PC-3 (cell line): ENCODE results near the gene WFS1. TPM values are rescaled to one million over a fixed set of nuclear protein-coding genes. Genes with fewer than 3 reads are reported as not detected.

Source experiments
- ATAC-seq: fragments of 200-7000 bp; cut with Tn5 transposase; 2 replicates; pipeline ENCODE4 v1.9.1; 2020; ENCODE audit warnings: mild to moderate bottlenecking, moderate library complexity
- BruUV-seq: library from RNA; stranded (reverse); fragments of 400-500 nt; replicated peaks from 2 replicates; lab custom pipeline; 2021; lab: Mats Ljungman, UMichigan
- CTCF ChIA-PET: fragments of 300-600 bp; sonication (Branson Sonifier 250); formaldehyde crosslinking; loops from one replicate; lab custom pipeline; 2022; ENCODE audit warnings: antibody characterized with exemption; lab: Charles Lee
- POLR2A ChIA-PET: fragments of 300-600 bp; sonication (Branson Sonifier 250); formaldehyde crosslinking; loops from one replicate; lab custom pipeline; 2022; ENCODE audit warnings: antibody characterized with exemption; ENCODE audit not compliant: unreplicated experiment; lab: Charles Lee
- DNase-seq: peaks from one replicate; pipeline ENCODE4 v3.0.0-alpha.2; 2015
- H2AFZ ChIP-seq: fragments of 300-600 bp; sonication (generic); 2 replicates; pipeline ENCODE4 v1.6.0; 2016; ENCODE audit warnings: antibody characterized with exemption, low read length
- H3F3A ChIP-seq: fragments of 300-600 bp; sonication (generic); one replicate; pipeline ENCODE4 v1.6.0; 2017; ENCODE audit warnings: antibody characterized with exemption, low read length, control low read depth, mild to moderate bottlenecking; ENCODE audit not compliant: unreplicated experiment
- H3K27ac ChIP-seq: fragments of 300-600 bp; sonication (generic); 2 replicates; pipeline ENCODE4 v1.5.1; 2016; ENCODE audit warnings: mild to moderate bottlenecking, low read length
- H3K27me3 ChIP-seq: fragments of 300-600 bp; sonication (generic); 2 replicates; pipeline ENCODE4 v1.6.1; 2016; ENCODE audit warnings: low read length, mixed read lengths
- H3K36me3 ChIP-seq: fragments of 300-600 bp; sonication (generic); 2 replicates; pipeline ENCODE4 v1.6.1; 2016; ENCODE audit warnings: low read depth, mixed run types, low read length, mixed read lengths
- H3K4me1 ChIP-seq: fragments of 300-600 bp; sonication (generic); 2 replicates; pipeline ENCODE4 v1.5.1; 2016; ENCODE audit warnings: low read length; ENCODE audit not compliant: insufficient read depth
- H3K4me2 ChIP-seq: fragments of 300-600 bp; sonication (generic); 2 replicates; pipeline ENCODE4 v1.6.0; 2016; ENCODE audit warnings: low read length
- H3K4me3 ChIP-seq: fragments of 300-600 bp; sonication (generic); 2 replicates; pipeline ENCODE4 v1.5.1; 2016; ENCODE audit warnings: mild to moderate bottlenecking, low read length, mixed read lengths
- H3K79me2 ChIP-seq: fragments of 300-600 bp; sonication (generic); 2 replicates; pipeline ENCODE4 v1.6.1; 2017; ENCODE audit warnings: low read length, mixed read lengths
- H3K9ac ChIP-seq: fragments of 300-600 bp; sonication (generic); 2 replicates; pipeline ENCODE4 v1.6.0; 2016; ENCODE audit warnings: mild to moderate bottlenecking, low read length
- H3K9me2 ChIP-seq: fragments of 300-600 bp; sonication (generic); replicated peaks from 2 replicates; pipeline ENCODE4 v1.6.1; 2016; ENCODE audit warnings: mixed run types, low read length, mixed read lengths
- H3K9me3 ChIP-seq: fragments of 300-600 bp; sonication (generic); 2 replicates; pipeline ENCODE4 v1.6.1; 2016; ENCODE audit warnings: low read length, mixed read lengths
- H4K20me1 ChIP-seq: fragments of 300-600 bp; sonication (generic); 2 replicates; pipeline ENCODE4 v1.6.1; 2016; ENCODE audit warnings: low read length, mixed read lengths
- CTCF ChIP-seq: fragments of 300-600 bp; sonication (generic); conservative IDR thresholded peaks from 2 replicates; pipeline ENCODE4 v1.5.1; 2017; ENCODE audit warnings: antibody characterized with exemption, low read depth, mild to moderate bottlenecking, low read length
- EZH2 ChIP-seq: fragments of 300-600 bp; sonication (generic); IDR thresholded peaks from one replicate; pipeline ENCODE4 v1.6.1; 2017; ENCODE audit warnings: antibody characterized with exemption, mild to moderate bottlenecking, low read length; ENCODE audit not compliant: unreplicated experiment
- EZH2phosphoT487 ChIP-seq: fragments of 300-600 bp; sonication (generic); IDR thresholded peaks from 2 replicates; pipeline ENCODE4 v1.6.1; 2018; ENCODE audit warnings: mild to moderate bottlenecking, antibody characterized with exemption, low read length, borderline replicate concordance
- intact Hi-C: fragments of 100-400 bp; cut with micrococcal nuclease; formaldehyde crosslinking; loops from 2 replicates; pipeline ENCODE4 v1.9.0; 2023
- total RNA-seq: library from RNA; depleted of rRNA; stranded (reverse); fragments of >200 nt; gene quantifications from 2 replicates; pipeline ENCODE4 v1.2.3, GENCODE V29; 2014

Gene WFS1
- total RNA-seq, 1 experiment from 2014 or later = 35.7 TPM

- Histone ChIP-seq H4K20me1 (no peaks in the 10 kb centered on the region), H3K4me3 (no peak overlapping the region), H3K9ac (no peak overlapping the region), H2AFZ (no peak overlapping the region), H3K9me3 (no peaks in the 10 kb centered on the region), H3K9me2 (no peaks in the 10 kb centered on the region), H3K4me2 (no peak overlapping the region), H3K27me3 (no peaks in the 10 kb centered on the region), H3K79me2 (no peaks in the 10 kb centered on the region), H3F3A (no peaks in the 10 kb centered on the region), H3K27ac (no peak overlapping the region), H3K4me1 (no peaks in the 10 kb centered on the region), H3K36me3 (no peaks in the 10 kb centered on the region)
- no peak for TF ChIP-seq EZH2
- TF ChIP-seq EZH2phosphoT487 = no peak
- TF ChIP-seq CTCF = no peak
- POLR2A ChIA-PET = no interaction called here
- intact Hi-C loops = loop anchor here (1.0 kb wide), 1 partner anchor 50 kb away; no protein-coding TSS in a partner anchor
- BruUV-seq = no TSS peak
- ATAC-seq (no peak), DNase-seq (no peak)
- CTCF ChIA-PET = interaction anchor here (0.6 to 2.1 kb wide), 2 partner anchors 82 to 430 kb away, joined by 5 to 10 read pairs; no protein-coding TSS in a partner anchor
Measured at GRCh38 chr4:6332669-6333050, 63.0 kb downstream of the WFS1 start.

- H3K27ac ChIP-seq = no peak overlapping the region
- DNase-seq = peak; percentile 28
- intact Hi-C loops = no loop called here
- no peaks in the 10 kb centered on the region for H3K9me3 ChIP-seq
- no peaks in the 10 kb centered on the region for H4K20me1 ChIP-seq
- no peaks in the 10 kb centered on the region for H3K9me2 ChIP-seq
- no peaks in the 10 kb centered on the region for H3K79me2 ChIP-seq
- no peaks in the 10 kb centered on the region for H3K4me1 ChIP-seq
- CTCF ChIA-PET = interaction anchor here (0.6 kb wide), 1 partner anchor 430 kb away, joined by 5 read pairs; no protein-coding TSS in a partner anchor
- POLR2A ChIA-PET = no interaction called here
- no peak overlapping the region for H3K4me2 ChIP-seq
- H2AFZ ChIP-seq = no peak overlapping the region
- no TSS peak for BruUV-seq
- H3K27me3 ChIP-seq = no peaks in the 10 kb centered on the region
- no peak overlapping the region for H3K4me3 ChIP-seq
- no peak for ATAC-seq
- H3K36me3 ChIP-seq = no peaks in the 10 kb centered on the region
- no peaks in the 10 kb centered on the region for H3F3A ChIP-seq
- TF ChIP-seq EZH2phosphoT487 (no peak), CTCF (peak; percentile 67), EZH2 (no peak)
- H3K9ac ChIP-seq = no peak overlapping the region
Measured at GRCh38 chr4:6333301-6334202, 63.9 kb downstream of the WFS1 start.
